Neural cell (in vitro differentiated cells): ENCODE measurements around the gene SERPINB1. TPM values are rescaled to one million over a fixed set of nuclear protein-coding genes. Genes with fewer than 3 reads are reported as not detected.

Experiments
- H2AFZ ChIP-seq: fragments of 200-600, 300-800 bp; sonication (generic), shearing (Covaris generic); 2 replicates; pipeline ENCODE4 v1.6.0; 2014; ENCODE audit warnings: low read depth, mild to moderate bottlenecking, antibody characterized with exemption, low read length, moderate library complexity
- H3F3A ChIP-seq: fragments of 200-600 bp; shearing (Covaris generic); 2 replicates; pipeline ENCODE4 v1.6.1; 2016; ENCODE audit warnings: mild to moderate bottlenecking, moderate library complexity, mixed read lengths, antibody characterized with exemption, low read length; ENCODE audit not compliant: insufficient read depth, poor library complexity, severe bottlenecking
- H3K27ac ChIP-seq: fragments of 200-600, 300-800 bp; sonication (generic), shearing (Covaris generic); 2 replicates; pipeline ENCODE4 v1.5.1; 2014; ENCODE audit warnings: mild to moderate bottlenecking, low read length, moderate library complexity
- H3K27me3 ChIP-seq: fragments of 300-800, 200-600 bp; sonication (generic), shearing (Covaris generic); 2 replicates; pipeline ENCODE4 v1.6.0; 2014; ENCODE audit warnings: mild to moderate bottlenecking, low read depth, low read length, moderate library complexity; ENCODE audit not compliant: insufficient read depth
- H3K36me3 ChIP-seq: fragments of 300-800, 200-600 bp; sonication (generic), shearing (Covaris generic); 2 replicates; pipeline ENCODE4 v1.5.1; 2014; ENCODE audit warnings: mild to moderate bottlenecking, antibody characterized with exemption, low read length, moderate library complexity; ENCODE audit not compliant: insufficient read depth
- H3K4me2 ChIP-seq: fragments of 300-800, 200-600 bp; sonication (generic), shearing (Covaris generic); 2 replicates; pipeline ENCODE4 v1.6.0; 2014; ENCODE audit warnings: mild to moderate bottlenecking, low read length
- H3K4me3 ChIP-seq: fragments of 300-800, 200-600 bp; sonication (generic), shearing (Covaris generic); 2 replicates; pipeline ENCODE4 v1.5.1; 2014; ENCODE audit warnings: mild to moderate bottlenecking, low read length, moderate library complexity
- H3K79me2 ChIP-seq: fragments of 200-600 bp; shearing (Covaris generic); replicated peaks from 2 replicates; pipeline ENCODE4 v1.6.0; 2014; ENCODE audit warnings: mild to moderate bottlenecking, low read length, moderate library complexity; ENCODE audit not compliant: insufficient read depth
- H3K9ac ChIP-seq: fragments of 300-800, 200-600 bp; sonication (generic), shearing (Covaris generic); 2 replicates; pipeline ENCODE4 v1.6.1; 2016; ENCODE audit warnings: mild to moderate bottlenecking, low read length, mixed read lengths
- H3K9me2 ChIP-seq: fragments of 200-600 bp; shearing (Covaris generic); 2 replicates; pipeline ENCODE4 v1.6.1; 2016; ENCODE audit warnings: mild to moderate bottlenecking, low read length, mixed read lengths; ENCODE audit not compliant: insufficient read depth
- H3K9me3 ChIP-seq: fragments of 200-600, 300-800 bp; sonication (generic), shearing (Covaris generic); 2 replicates; pipeline ENCODE4 v1.6.1; 2016; ENCODE audit warnings: mild to moderate bottlenecking, mixed run types, low read length, moderate library complexity, mixed read lengths
- H4K20me1 ChIP-seq: fragments of 200-600 bp; shearing (Covaris generic); 2 replicates; pipeline ENCODE4 v1.6.1; 2016; ENCODE audit warnings: mild to moderate bottlenecking, mixed run types; ENCODE audit not compliant: insufficient read depth
- EP300 ChIP-seq: fragments of 450-650 bp; conservative IDR thresholded peaks from 2 replicates; pipeline ENCODE4 v1.6.1; 2014; ENCODE audit warnings: antibody characterized with exemption, mild to moderate bottlenecking, moderate library complexity; ENCODE audit not compliant: poor library complexity, severe bottlenecking
- EZH2 ChIP-seq: fragments of 200-600, 300-800 bp; shearing (Covaris generic), sonication (generic); IDR thresholded peaks from 2 replicates; pipeline ENCODE4 v1.6.1; 2014; ENCODE audit warnings: antibody characterized with exemption, low read length, borderline replicate concordance, mild to moderate bottlenecking; ENCODE audit not compliant: insufficient read depth, poor library complexity, severe bottlenecking
- MXI1 ChIP-seq: fragments of 450-650 bp; conservative IDR thresholded peaks from 2 replicates; pipeline ENCODE4 v1.6.1; 2014; ENCODE audit warnings: antibody characterized with exemption, mild to moderate bottlenecking; ENCODE audit not compliant: poor library complexity, severe bottlenecking
- POLR2AphosphoS5 ChIP-seq: IDR thresholded peaks from 2 replicates; pipeline ENCODE4 v1.6.1; 2012
- RAD21 ChIP-seq: fragments of 450-650 bp; conservative IDR thresholded peaks from 2 replicates; pipeline ENCODE4 v1.6.1; 2014; ENCODE audit warnings: antibody characterized with exemption, mild to moderate bottlenecking, moderate library complexity
- REST ChIP-seq: IDR thresholded peaks from 2 replicates; pipeline ENCODE4 v1.6.1; 2012; ENCODE audit warnings: borderline replicate concordance
- SMC3 ChIP-seq: fragments of 450-650 bp; conservative IDR thresholded peaks from 2 replicates; pipeline ENCODE4 v1.6.1; 2014; ENCODE audit warnings: antibody characterized with exemption, mild to moderate bottlenecking, moderate library complexity; ENCODE audit not compliant: poor library complexity
- TAF1 ChIP-seq: IDR thresholded peaks from 2 replicates; pipeline ENCODE4 v1.6.1; 2012; ENCODE audit warnings: low read depth
- polyA plus RNA-seq: library from polyadenylated mRNA; depleted of rRNA; stranded (reverse); fragments of >200 nt; gene quantifications from 2 replicates; pipeline ENCODE4 v1.2.3, GENCODE V29; 2014
- TF ChIP-seq, protein P1 (sequence below): fragments of 450-650 bp; IDR thresholded peaks from 2 replicates; pipeline ENCODE4 v1.5.1; 2014; ENCODE audit warnings: antibody characterized with exemption, mild to moderate bottlenecking, moderate library complexity; ENCODE audit not compliant: poor library complexity, severe bottlenecking

Gene SERPINB1
- polyA plus RNA-seq, 1 donor from 2014 or later = not detected

DNA sequence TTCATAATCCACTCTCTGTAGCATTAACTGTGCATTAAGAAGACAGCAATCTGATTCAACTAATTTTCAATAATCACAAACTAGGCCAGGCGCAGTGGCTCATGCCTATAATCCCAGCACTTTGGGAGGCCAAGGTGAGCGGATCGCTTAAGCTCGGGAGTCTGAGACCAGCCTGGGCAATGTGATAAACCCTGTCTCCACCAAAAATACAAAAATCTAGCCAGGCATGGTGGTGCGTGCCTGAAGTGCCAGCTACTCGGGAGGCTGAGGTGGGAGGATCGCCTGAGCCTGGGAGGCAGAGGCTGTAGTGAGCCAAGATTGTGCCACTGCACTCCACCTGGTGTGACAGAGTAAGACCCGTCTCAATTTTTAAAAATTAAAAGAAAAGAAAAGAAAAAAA lies 32.0 kb upstream of the SERPINB1 start:
- Histone ChIP-seq H3K9me3 (no peaks in the 10 kb centered on the region), H2AFZ (no peak overlapping the region), H3K27me3 (peaks cover 26% of the 10 kb centered on the region), H3K9me2 (no peaks in the 10 kb centered on the region), H3K27ac (no peak overlapping the region), H3K4me2 (no peak overlapping the region), H3K4me3 (no peak overlapping the region), H3K36me3 (no peaks in the 10 kb centered on the region), H3K79me2 (no peaks in the 10 kb centered on the region), H3F3A (no peaks in the 10 kb centered on the region), H4K20me1 (no peaks in the 10 kb centered on the region), H3K9ac (no peak overlapping the region)
- TF ChIP-seq, protein P1, sequence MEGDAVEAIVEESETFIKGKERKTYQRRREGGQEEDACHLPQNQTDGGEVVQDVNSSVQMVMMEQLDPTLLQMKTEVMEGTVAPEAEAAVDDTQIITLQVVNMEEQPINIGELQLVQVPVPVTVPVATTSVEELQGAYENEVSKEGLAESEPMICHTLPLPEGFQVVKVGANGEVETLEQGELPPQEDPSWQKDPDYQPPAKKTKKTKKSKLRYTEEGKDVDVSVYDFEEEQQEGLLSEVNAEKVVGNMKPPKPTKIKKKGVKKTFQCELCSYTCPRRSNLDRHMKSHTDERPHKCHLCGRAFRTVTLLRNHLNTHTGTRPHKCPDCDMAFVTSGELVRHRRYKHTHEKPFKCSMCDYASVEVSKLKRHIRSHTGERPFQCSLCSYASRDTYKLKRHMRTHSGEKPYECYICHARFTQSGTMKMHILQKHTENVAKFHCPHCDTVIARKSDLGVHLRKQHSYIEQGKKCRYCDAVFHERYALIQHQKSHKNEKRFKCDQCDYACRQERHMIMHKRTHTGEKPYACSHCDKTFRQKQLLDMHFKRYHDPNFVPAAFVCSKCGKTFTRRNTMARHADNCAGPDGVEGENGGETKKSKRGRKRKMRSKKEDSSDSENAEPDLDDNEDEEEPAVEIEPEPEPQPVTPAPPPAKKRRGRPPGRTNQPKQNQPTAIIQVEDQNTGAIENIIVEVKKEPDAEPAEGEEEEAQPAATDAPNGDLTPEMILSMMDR = no peak
- no peak for TF ChIP-seq TAF1
- no peak for TF ChIP-seq MXI1
- TF ChIP-seq SMC3 = no peak
- TF ChIP-seq REST = no peak
- no peak for TF ChIP-seq EP300
- no peak for TF ChIP-seq POLR2AphosphoS5
- TF ChIP-seq RAD21 = no peak
- no peak for TF ChIP-seq EZH2

DNA sequence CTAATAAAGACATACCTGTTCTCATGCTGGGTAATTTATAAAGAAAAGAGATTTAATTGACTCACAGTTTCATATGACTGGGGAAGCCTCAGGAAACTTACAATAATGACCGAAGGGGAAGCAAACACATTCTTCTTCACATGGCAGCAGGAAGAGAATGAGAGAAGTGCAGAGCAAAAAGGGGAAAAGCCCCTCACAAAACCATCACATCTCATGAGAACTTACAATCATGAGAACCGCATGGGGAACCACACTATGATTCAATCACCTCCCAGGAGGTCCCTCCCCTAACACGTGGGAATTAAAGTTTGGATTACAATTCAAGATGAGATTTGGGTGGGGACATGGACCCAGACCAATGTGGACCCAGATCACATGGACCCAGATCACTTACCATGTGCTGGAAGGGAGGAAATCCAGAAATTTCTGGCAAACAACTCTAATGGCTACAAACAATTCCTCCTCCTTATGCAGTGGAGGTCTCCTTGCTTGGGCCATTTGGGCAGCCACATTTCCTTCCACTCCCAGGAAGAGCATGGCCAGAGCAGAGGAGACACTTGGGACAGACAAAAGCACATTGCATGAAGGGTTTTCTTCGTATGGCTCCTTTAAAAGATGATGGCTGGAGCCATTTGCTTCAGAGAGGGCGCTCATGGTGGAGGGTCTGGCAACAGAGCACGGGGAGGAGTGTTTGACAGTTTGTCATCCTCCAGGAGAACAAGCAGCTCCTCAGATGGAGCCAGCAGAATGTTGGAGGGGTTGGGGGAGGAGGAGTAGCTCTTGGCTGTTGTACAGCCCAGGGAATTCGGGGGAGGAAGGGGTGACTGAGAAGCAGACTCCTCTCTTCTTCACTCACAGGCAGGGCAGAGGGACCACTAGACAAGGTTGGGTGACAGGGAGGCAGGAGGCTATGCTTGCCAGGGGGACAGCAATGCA lies 31.0 kb upstream of the SERPINB1 start:
- H3K27ac ChIP-seq = no peak overlapping the region
- H3K36me3 ChIP-seq = no peaks in the 10 kb centered on the region
- H2AFZ ChIP-seq = no peak overlapping the region
- H3F3A ChIP-seq = no peaks in the 10 kb centered on the region
- peaks cover 26% of the 10 kb centered on the region for H3K27me3 ChIP-seq
- no peak overlapping the region for H3K4me3 ChIP-seq
- H4K20me1 ChIP-seq = no peaks in the 10 kb centered on the region
- H3K79me2 ChIP-seq = no peaks in the 10 kb centered on the region
- no peaks in the 10 kb centered on the region for H3K9me2 ChIP-seq
- no peak for TF ChIP-seq MXI1
- TF ChIP-seq EZH2 = no peak
- TF ChIP-seq, protein P1 = no peak
- no peak for TF ChIP-seq TAF1
- no peak for TF ChIP-seq SMC3
- no peak for TF ChIP-seq RAD21
- TF ChIP-seq EP300 = no peak
- no peak for TF ChIP-seq POLR2AphosphoS5
- H3K4me2 ChIP-seq = no peak overlapping the region
- no peak overlapping the region for H3K9ac ChIP-seq
- no peaks in the 10 kb centered on the region for H3K9me3 ChIP-seq
